HepG2 (cell line): ENCODE data around the gene EFNA2.

ENCODE experiments used
- POLR2AphosphoS5 ChIP-seq: IDR thresholded peaks from 2 replicates; pipeline ENCODE4 v1.6.1; 2012; ENCODE audit warnings: low read depth, low read length
- TCF7L2 ChIP-seq: IDR thresholded peaks from 2 replicates; pipeline ENCODE4 v1.6.1; 2011; ENCODE audit warnings: mild to moderate bottlenecking, low read depth, low read length, moderate library complexity
- ZFP36L2 ChIP-seq: sonication (generic); formaldehyde crosslinking; IDR thresholded peaks from 2 replicates; pipeline ENCODE4 v1.4.0; 2020; ENCODE audit warnings: missing genetic modification reagents
- ZNF501 ChIP-seq: sonication (generic); formaldehyde crosslinking; IDR thresholded peaks from 2 replicates; pipeline ENCODE4 v1.5.1; 2020; ENCODE audit warnings: mild to moderate bottlenecking, moderate library complexity, missing genetic modification reagents

GRCh38 chr19:1296575-1297271 is 11.1 kb downstream of the EFNA2 start:
- TF ChIP-seq ZFP36L2 (CRISPR knock-in tag) (no peak), ZNF501 (CRISPR knock-in tag) (no peak), POLR2AphosphoS5 (no peak), TCF7L2 (no peak)
